NCI-H345 treated with DMSO at 0.1 percent for 48 hours (cell line): ENCODE measurements around the gene GARS1.
A peak's percentile ranks its signal among the peaks of the same experiment; 100 is the strongest.
"Not testable (repeated sequence)": the region's sequence is repeated elsewhere in the genome, so short reads cannot be mapped to it uniquely, and the experiment has no call there.

Experiments used
- DNase-seq: peaks from one replicate; lab custom pipeline; 2025; ENCODE audit not compliant: unreplicated experiment; lab: John Stamatoyannopoulos, UW

GARS1 gene

GRCh38 chr7:30618961-30619360, 24.3 kb downstream of the GARS1 start:
- DNase-seq = no peak

GRCh38 chr7:30625283-30625682, 30.6 kb downstream of the GARS1 start:
- no peak for DNase-seq

- DNase-seq = no peak
Measured at GRCh38 chr7:30627026-30627425, 32.3 kb downstream of the GARS1 start.

GRCh38 chr7:30630986-30631385, 36.3 kb downstream of the GARS1 start:
- no peak for DNase-seq

GRCh38 chr7:30633223-30633622, 38.5 kb downstream of the GARS1 start:
- no peak for DNase-seq

- DNase-seq = no peak
Measured at GRCh38 chr7:30634193-30634626, 39.5 kb downstream of the GARS1 start.

- DNase-seq = no peak
Measured at GRCh38 chr7:30634634-30635201, 40.0 kb downstream of the GARS1 start.

GRCh38 chr7:30635798-30636197, 41.1 kb downstream of the GARS1 start:
- DNase-seq = peak; percentile 40

GRCh38 chr7:30642322-30642721, 47.6 kb downstream of the GARS1 start:
- DNase-seq = not testable (repeated sequence)

- DNase-seq = no peak
Measured at GRCh38 chr7:30642789-30643188, 48.1 kb downstream of the GARS1 start.

- no peak for DNase-seq
Measured at GRCh38 chr7:30644286-30644955, 49.7 kb downstream of the GARS1 start.

- DNase-seq = no peak
Measured at GRCh38 chr7:30645661-30646060, 51.0 kb downstream of the GARS1 start.

- no peak for DNase-seq
Measured at GRCh38 chr7:30646154-30646553, 51.5 kb downstream of the GARS1 start.

- no peak for DNase-seq
Measured at GRCh38 chr7:30647589-30648364, 53.1 kb downstream of the GARS1 start.

- no peak for DNase-seq
Measured at GRCh38 chr7:30648744-30649540, 54.3 kb downstream of the GARS1 start.

- no peak for DNase-seq
Measured at GRCh38 chr7:30649717-30650420, 55.2 kb downstream of the GARS1 start.

GRCh38 chr7:30650421-30650808, 55.7 kb downstream of the GARS1 start:
- DNase-seq = no peak

- no peak for DNase-seq
Measured at GRCh38 chr7:30652132-30652531, 57.5 kb downstream of the GARS1 start.

- DNase-seq = no peak
Measured at GRCh38 chr7:30652698-30653641, 58.3 kb downstream of the GARS1 start.
